Measurements from ENCODE around the gene FADD.

The FADD gene

GRCh38 chr11:70233034-70233433 is 29.9 kb downstream of the FADD start:
- Mint-ChIP-seq H3K27ac (no peak overlapping the region), H3K36me3 (no peaks in the 10 kb centered on the region), H3K4me3 (no peak overlapping the region), H3K27me3 (no peaks in the 10 kb centered on the region), H3K9me3 (no peaks in the 10 kb centered on the region), H3K4me1 (no peaks in the 10 kb centered on the region)

GRCh38 chr11:70233511-70233934 is 30.4 kb downstream of the FADD start:
- no peak overlapping the region for H3K4me3 Mint-ChIP-seq
- no peak overlapping the region for H3K27ac Mint-ChIP-seq
- no peaks in the 10 kb centered on the region for H3K27me3 Mint-ChIP-seq
- H3K36me3 Mint-ChIP-seq: no peaks in the 10 kb centered on the region
- H3K9me3 Mint-ChIP-seq: no peaks in the 10 kb centered on the region
- H3K4me1 Mint-ChIP-seq: no peaks in the 10 kb centered on the region

- H3K4me1 Mint-ChIP-seq: no peaks in the 10 kb centered on the region
- H3K36me3 Mint-ChIP-seq: no peaks in the 10 kb centered on the region
- H3K9me3 Mint-ChIP-seq: no peaks in the 10 kb centered on the region
- no peaks in the 10 kb centered on the region for H3K27me3 Mint-ChIP-seq
- H3K27ac Mint-ChIP-seq: no peak overlapping the region
- no peak overlapping the region for H3K4me3 Mint-ChIP-seq
These were observed 30.9 kb downstream of the FADD start for GRCh38 chr11:70233962-70234361.

GRCh38 chr11:70240337-70240736 is 37.2 kb downstream of the FADD start:
- Mint-ChIP-seq H3K27ac (no peak overlapping the region), H3K9me3 (no peaks in the 10 kb centered on the region), H3K27me3 (peaks cover 3% of the 10 kb centered on the region), H3K36me3 (no peaks in the 10 kb centered on the region), H3K4me1 (no peaks in the 10 kb centered on the region), H3K4me3 (no peak overlapping the region)

- Mint-ChIP-seq H3K36me3 (no peaks in the 10 kb centered on the region), H3K4me1 (no peaks in the 10 kb centered on the region), H3K27ac (no peak overlapping the region), H3K4me3 (no peak overlapping the region), H3K9me3 (no peaks in the 10 kb centered on the region), H3K27me3 (peaks cover 3% of the 10 kb centered on the region)
These were observed 38.6 kb downstream of the FADD start for GRCh38 chr11:70241709-70242108.

GRCh38 chr11:70242885-70243284 is 39.8 kb downstream of the FADD start:
- H3K4me3 Mint-ChIP-seq: no peak overlapping the region
- no peak overlapping the region for H3K27ac Mint-ChIP-seq
- peaks cover 3% of the 10 kb centered on the region for H3K27me3 Mint-ChIP-seq
- no peaks in the 10 kb centered on the region for H3K36me3 Mint-ChIP-seq
- no peaks in the 10 kb centered on the region for H3K9me3 Mint-ChIP-seq
- no peaks in the 10 kb centered on the region for H3K4me1 Mint-ChIP-seq

GRCh38 chr11:70243912-70244652 is 41.0 kb downstream of the FADD start:
- no peaks in the 10 kb centered on the region for H3K36me3 Mint-ChIP-seq
- H3K9me3 Mint-ChIP-seq: no peaks in the 10 kb centered on the region
- peak overlapping the region; percentile 79 for H3K27ac Mint-ChIP-seq
- H3K4me3 Mint-ChIP-seq: no peak overlapping the region
- H3K27me3 Mint-ChIP-seq: peaks cover 3% of the 10 kb centered on the region
- no peaks in the 10 kb centered on the region for H3K4me1 Mint-ChIP-seq

- Mint-ChIP-seq H3K36me3 (no peaks in the 10 kb centered on the region), H3K9me3 (no peaks in the 10 kb centered on the region), H3K4me3 (no peak overlapping the region), H3K4me1 (no peaks in the 10 kb centered on the region), H3K27ac (no peak overlapping the region), H3K27me3 (peaks cover 3% of the 10 kb centered on the region)
These were observed 41.6 kb downstream of the FADD start for GRCh38 chr11:70244698-70245097.

GRCh38 chr11:70246196-70246595 is 43.1 kb downstream of the FADD start:
- H3K27me3 Mint-ChIP-seq: peaks cover 3% of the 10 kb centered on the region
- no peaks in the 10 kb centered on the region for H3K9me3 Mint-ChIP-seq
- H3K4me1 Mint-ChIP-seq: no peaks in the 10 kb centered on the region
- no peak overlapping the region for H3K4me3 Mint-ChIP-seq
- no peaks in the 10 kb centered on the region for H3K36me3 Mint-ChIP-seq
- H3K27ac Mint-ChIP-seq: no peak overlapping the region

GRCh38 chr11:70247042-70247709 is 44.1 kb downstream of the FADD start:
- no peak overlapping the region for H3K4me3 Mint-ChIP-seq
- no peaks in the 10 kb centered on the region for H3K36me3 Mint-ChIP-seq
- H3K27me3 Mint-ChIP-seq: peaks cover 3% of the 10 kb centered on the region
- no peaks in the 10 kb centered on the region for H3K4me1 Mint-ChIP-seq
- H3K27ac Mint-ChIP-seq: no peak overlapping the region
- H3K9me3 Mint-ChIP-seq: no peaks in the 10 kb centered on the region

- Mint-ChIP-seq H3K36me3 (no peaks in the 10 kb centered on the region), H3K4me3 (no peak overlapping the region), H3K27ac (peak overlapping the region; percentile 35), H3K27me3 (peaks cover 3% of the 10 kb centered on the region), H3K4me1 (no peaks in the 10 kb centered on the region), H3K9me3 (no peaks in the 10 kb centered on the region)
These were observed 44.6 kb downstream of the FADD start for GRCh38 chr11:70247710-70248072.

GRCh38 chr11:70250876-70251658 is 48.0 kb downstream of the FADD start:
- Mint-ChIP-seq H3K27ac (no peak overlapping the region), H3K4me3 (no peak overlapping the region), H3K9me3 (no peaks in the 10 kb centered on the region), H3K36me3 (no peaks in the 10 kb centered on the region), H3K27me3 (no peaks in the 10 kb centered on the region), H3K4me1 (no peaks in the 10 kb centered on the region)

- H3K27ac Mint-ChIP-seq: no peak overlapping the region
- no peaks in the 10 kb centered on the region for H3K36me3 Mint-ChIP-seq
- H3K9me3 Mint-ChIP-seq: no peaks in the 10 kb centered on the region
- no peaks in the 10 kb centered on the region for H3K27me3 Mint-ChIP-seq
- no peak overlapping the region for H3K4me3 Mint-ChIP-seq
- no peaks in the 10 kb centered on the region for H3K4me1 Mint-ChIP-seq
These were observed 48.7 kb downstream of the FADD start for GRCh38 chr11:70251659-70252321.

GRCh38 chr11:70252844-70253243 is 49.7 kb downstream of the FADD start:
- Mint-ChIP-seq H3K36me3 (no peaks in the 10 kb centered on the region), H3K27me3 (no peaks in the 10 kb centered on the region), H3K4me1 (no peaks in the 10 kb centered on the region), H3K4me3 (no peak overlapping the region), H3K27ac (no peak overlapping the region), H3K9me3 (no peaks in the 10 kb centered on the region)

- no peak overlapping the region for H3K4me3 Mint-ChIP-seq
- no peaks in the 10 kb centered on the region for H3K36me3 Mint-ChIP-seq
- no peaks in the 10 kb centered on the region for H3K27me3 Mint-ChIP-seq
- H3K27ac Mint-ChIP-seq: no peak overlapping the region
- no peaks in the 10 kb centered on the region for H3K4me1 Mint-ChIP-seq
- H3K9me3 Mint-ChIP-seq: no peaks in the 10 kb centered on the region
These were observed 52.5 kb downstream of the FADD start for GRCh38 chr11:70255477-70256116.

All from activated naive CD4-positive, alpha-beta T cell treated with anti-CD3 and anti-CD28 coated beads, Interleukin-2, amount 50 U/mL, for 24 hours (primary cell).